Stimulated activated CD4-positive, alpha-beta T cell treated with anti-CD3 and anti-CD28 coated beads, Interleukin-15, amount 100 ng/mL, for 24 hours (primary cell): ENCODE results near the gene JPT2.

Source experiments
- DNase-seq: peaks from one replicate; pipeline ENCODE4 v3.0.0-alpha.2; 2020

Gene JPT2

DNA sequence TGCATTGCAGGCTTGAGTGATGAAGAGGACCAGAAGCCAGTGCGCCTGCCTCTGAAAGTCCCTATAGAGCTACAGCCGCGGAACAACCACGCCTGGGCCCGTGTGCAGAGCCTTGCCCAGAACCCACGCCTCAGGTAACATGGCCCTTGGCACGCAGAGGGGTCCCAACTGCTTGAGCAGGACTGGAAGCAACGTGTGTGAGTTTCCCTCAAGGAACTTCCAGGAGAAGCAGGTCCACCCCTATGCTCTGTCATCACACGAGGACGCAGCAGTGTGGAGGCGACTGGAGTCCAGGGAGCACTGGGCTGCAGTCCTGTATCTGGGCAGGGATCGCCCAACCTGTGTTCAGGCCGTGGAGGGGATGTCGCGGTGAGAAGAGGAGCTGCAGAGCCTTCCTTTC, 25.1 kb upstream of the JPT2 start:
- no peak for DNase-seq

DNA sequence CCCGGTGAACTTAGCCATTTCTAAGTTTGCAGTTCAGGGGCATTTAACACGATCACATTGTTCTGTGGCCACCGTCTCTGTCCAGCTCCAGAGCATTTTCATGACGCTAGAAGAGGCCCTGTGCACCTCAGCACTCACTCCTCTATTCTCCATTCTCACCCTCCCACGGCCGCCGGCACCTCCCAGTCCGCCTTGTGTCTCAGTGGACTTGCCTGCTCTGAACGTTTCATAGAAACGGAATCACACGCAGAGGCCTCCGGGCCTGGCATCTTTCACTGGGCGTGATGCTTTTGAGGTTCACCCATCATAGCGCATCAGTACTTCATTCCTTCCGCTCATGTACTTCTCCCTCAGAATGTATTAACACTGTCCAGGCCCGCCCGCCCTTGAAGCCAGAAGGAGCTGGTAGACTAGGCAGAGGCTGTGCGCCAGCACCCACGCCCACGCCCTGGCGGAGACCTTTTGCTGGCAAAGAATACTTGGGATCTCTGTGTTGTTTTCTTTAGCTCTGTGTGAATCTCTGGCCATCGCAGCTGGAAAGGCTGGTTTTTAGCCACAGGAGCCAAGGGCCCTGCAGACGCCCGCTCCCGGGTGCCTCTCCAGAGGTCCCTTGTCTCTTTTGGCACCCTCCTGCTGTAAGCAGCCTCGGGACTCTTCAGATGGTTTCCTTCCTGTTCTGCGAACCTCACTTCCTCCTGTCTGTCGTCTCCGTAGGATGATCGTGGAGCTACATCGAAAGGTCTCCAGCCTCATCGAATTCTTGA, 23.4 kb upstream of the JPT2 start:
- DNase-seq = no peak

DNA sequence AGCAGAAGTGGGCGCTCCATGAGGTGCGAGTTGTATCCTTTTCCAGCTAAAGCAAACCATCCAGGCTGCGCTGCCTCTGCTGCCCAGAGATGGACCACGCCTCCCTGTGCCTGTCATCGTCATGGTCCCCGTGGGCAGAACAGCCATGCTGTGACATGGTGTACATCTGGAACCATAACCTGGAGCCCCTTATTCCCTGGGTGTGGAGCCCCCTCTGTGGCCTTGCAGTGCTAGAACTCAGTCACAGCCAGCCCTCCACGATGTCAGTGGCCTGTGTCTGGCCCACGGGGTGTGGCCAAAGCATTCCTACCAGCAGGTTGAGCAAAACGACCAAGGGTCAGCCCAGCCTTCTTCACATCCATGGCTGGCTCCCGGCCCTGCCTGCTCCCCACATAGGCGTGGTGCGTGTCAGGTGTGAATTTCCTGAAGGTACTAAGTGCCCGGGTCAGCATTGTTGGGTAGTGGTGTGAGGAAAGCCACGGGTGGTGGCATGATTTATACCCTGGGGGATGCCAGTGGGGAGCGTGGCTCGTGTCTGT, 22.7 kb upstream of the JPT2 start:
- no peak for DNase-seq

DNA sequence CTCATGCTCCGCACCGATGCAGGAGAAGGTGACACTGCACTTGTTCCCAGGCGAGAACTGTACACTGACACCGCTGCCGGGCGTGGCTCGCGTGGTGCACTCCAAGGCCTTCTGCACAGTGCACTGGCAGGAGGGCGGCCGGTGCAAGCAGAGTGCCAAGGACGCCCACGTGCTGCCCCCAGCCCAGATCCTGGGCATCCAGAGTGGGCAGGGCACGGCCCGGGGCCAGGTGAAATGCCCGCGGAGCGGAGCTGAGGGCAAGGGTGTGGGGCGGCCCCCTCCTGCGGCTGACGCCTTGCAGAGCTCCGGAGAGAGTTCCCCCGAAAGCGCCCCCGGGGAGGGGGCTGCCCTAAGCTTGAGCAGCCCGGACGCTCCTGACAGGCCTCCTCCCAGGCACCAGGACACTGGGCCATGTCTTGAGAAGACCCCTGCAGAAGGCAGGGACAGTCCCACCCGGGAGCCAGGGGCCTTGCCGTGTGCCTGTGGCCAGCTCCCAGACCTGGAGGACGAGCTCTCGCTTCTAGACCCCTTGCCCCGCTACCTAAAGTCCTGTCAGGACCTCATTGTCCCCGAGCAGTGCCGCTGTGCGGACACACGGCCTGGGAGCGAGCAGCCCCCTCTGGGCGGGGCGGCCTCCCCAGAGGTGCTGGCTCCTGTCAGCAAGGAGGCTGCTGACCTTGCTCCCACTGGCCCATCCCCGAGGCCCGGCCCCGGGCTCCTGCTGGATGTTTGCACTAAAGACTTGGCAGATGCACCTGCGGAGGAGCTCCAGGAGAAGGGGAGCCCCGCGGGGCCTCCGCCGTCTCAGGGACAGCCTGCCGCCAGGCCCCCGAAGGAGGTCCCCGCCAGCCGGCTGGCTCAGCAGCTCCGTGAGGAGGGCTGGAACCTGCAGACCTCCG, 21.9 kb upstream of the JPT2 start:
- no peak for DNase-seq

DNA sequence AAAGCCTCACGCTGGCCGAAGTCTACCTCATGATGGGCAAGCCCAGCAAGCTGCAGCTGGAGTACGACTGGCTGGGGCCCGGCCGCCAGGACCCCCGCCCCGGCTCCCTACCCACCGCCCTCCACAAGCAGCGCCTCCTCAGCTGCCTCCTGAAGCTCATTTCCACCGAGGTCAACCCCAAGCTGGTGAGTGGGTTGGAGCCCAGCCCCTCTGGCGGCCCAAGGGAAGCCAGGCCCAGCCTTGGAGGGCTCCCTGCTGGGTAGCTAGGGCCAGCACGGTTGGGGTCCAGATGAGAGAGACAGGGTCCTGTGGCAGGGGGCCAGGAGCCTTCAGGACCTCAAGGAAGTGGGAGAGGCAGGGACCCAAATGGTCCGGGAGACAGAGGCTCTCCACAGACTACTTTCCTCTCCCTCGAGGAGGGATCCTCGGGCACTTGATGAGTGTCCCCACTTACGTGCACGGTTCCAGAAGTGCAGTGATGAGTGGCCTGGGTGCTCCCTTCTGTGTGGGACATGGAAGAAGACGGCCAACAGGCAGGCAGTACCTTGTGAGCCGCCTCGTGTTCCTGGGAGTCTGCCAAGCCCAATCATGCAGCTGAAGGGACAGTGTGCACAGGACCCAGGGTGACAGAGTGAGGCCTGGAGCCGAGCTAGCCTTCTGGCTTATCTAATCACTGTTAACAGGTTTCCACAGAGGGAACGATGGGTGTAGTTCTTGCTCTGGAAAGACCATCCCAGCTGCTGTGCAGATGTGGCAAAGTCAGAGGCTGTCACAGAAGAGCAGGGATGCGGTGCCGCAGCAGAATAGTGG, 21.1 kb upstream of the JPT2 start:
- no peak for DNase-seq

DNA sequence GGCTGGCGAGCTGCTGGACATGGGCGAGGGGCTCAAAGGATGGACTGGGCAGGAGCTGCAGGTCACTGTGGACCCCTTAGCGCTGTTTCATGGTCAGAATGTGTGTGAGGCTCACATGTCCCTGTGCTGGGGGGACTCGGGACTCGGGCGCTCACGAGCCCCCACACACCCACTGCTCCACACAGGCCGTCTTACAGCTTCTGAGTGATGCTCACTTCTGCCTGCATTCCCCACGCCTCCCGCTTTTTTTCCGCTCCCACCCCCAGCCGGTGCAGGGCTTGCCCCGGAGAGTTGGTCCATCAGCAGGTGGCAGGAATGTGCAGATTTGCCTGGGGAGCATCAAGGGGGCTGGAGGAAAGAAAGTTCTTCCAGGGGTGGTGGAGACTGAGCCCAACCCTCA, 20.2 kb upstream of the JPT2 start:
- no peak for DNase-seq

DNA sequence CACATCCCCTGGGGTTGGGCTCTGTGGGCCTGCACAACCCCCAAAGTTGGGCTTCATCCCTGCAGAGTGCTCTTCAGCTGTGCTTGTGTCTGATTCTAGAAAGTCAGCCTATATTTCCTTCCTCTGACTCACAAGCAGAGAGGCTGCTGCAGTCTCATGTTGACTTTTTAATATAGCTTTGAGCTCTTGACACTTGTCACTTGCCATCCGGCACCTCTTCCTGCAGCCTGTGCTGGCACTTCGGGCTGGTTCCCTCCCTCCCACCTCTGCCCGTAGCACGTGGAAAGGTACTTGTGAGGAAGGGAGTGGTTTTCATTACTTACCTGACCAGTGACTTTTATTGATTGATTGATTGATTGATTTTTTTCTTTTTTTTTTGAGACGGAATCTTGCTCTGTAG, 19.0 kb upstream of the JPT2 start:
- DNase-seq = no peak

DNA sequence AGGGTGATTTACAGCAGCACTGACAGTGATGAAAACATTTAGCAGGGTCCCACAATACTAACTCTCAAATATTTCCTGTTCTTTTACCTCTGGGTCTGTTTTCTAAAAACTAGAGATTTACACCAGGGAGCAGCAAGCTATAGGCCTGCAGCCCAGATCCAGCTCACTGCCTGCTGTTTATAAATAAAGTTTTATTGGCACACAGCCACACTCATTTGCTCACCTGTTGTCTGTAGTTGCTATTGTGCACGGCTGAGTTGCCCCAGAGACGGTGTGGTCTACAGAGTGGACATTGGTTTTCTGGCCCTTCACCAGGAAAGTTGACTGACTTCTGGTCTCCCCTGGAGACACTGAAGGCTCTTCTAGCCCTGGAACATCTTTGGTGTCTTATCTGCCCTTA, 16.3 kb upstream of the JPT2 start:
- DNase-seq = no peak

DNA sequence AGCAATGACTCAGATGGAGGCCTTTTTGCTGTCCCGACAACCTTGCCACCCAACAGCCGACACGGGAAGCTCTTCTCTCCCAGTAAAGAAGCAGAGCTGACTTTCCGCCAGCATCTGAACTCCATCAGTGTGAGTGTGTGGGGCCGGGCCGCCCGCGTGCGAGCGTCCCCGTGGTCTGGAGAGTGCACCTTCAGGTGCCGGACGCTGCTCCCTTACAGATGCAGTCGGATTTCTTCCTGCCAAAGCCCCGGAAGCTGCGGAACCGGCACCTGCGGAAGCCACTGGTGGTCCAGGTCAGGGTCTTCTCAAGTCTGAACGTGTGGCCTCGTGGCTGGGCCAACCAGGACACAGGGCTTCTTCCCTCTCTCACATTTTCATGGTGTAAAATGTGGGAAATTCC, 15.5 kb upstream of the JPT2 start:
- DNase-seq = no peak

DNA sequence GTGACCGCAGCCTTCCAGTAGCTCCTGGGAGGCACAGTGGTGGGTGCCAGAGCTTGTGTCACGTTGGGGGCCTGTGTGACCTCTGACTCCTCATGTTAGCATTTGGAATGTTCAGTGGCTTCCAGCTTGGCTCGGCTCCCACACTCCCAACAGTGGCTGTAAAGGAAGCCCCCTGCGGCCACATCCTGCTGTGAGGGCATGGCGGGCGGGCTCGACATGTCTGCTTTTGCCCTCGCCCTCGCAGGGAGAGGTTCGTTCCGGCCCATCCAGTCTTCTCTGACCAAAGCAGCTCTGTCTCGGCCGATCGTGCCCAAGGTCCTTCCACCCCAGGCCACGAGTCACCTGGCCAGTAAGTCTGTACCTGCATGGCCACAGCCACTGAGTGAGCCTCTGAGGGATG, 12.2 kb upstream of the JPT2 start:
- no peak for DNase-seq

DNA sequence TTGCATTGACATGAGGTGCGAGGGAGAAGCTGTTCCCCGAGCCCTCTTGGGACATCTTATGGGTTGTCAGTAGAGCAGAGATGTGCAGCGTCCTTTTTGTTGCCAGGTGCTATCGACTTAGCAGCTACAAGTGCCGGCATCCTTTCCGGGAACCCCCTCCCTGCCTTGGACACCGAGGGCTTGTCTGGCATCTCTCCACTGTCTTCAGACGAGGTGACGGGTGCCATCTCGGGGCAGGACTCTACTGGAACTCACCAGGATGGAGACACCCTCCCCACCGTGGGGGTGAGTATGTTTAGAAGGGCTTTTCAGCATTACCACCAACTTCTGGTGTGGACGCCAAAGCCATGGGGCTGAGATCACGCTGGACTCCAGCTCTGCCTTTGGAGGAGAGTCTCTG, 11.8 kb upstream of the JPT2 start:
- DNase-seq = no peak

DNA sequence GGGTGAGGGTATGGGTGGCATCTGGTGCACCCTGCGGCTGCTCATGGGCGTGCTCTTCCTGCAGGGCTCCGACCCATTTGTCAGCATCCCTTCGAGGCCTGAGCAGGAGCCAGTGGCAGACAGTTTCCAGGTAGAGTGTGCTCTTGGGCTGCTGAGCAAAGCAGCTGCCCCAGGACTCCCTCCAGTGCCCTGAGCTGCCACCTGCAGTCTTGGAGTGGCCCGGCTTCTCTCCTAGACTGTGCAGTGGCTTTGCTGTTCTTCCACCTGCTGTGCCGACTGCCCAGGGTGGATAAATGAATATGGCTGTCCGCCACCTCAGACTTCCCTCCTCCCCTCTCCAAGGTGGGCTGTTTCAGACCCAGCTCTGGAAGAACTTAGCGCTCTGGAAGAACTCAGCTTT, 10.8 kb upstream of the JPT2 start:
- no peak for DNase-seq

DNA sequence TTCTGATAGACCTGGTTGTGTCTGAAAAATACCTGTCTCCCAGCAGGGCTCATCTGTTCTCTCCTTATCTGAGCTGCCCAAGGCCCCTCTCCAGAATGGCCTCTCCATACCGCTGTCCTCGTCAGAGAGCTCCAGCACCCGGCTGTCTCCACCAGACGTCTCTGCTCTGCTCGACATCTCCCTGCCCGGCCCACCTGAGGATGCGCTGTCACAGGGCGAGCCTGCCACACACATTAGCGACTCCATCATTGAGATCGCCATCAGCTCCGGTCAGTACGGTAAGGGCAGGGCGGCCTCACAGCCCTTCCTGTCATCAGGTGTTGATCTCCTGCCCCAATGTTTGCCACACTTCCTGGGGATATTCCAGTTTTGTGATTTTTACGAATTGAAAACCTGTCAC, 10.2 kb upstream of the JPT2 start:
- DNase-seq = no peak

DNA sequence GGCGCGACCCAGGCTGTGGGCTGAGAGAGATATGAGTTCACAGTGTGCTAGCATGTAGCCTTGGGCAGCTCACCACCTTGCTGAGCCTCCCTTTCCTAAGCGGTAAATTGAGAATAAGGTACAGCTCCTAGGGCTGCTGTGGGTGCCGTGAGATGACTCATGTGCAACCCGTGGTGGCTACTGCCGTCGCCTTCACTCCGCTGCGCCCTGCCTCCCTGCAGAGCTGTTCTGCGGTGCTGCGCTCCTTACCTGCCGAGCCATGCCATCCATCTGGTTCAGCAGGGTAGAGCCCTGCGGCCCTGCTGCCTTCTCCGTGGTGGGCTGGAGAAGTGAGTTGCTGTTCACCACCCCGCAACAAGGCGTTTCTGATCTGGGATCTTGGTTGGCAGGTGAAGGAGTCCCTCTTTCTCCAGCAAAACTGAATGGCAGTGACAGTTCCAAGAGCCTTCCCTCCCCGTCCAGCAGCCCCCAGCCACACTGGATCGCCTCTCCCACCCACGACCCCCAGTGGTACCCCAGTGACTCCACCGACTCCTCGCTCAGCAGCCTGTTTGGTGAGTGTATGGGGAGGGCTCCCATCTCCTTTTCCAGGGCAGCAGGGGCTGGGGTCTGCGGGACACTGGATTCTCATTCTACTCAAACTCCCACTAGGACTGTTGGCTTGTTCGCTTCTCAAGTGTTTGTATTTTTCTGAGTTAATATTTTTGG, 9.3 kb upstream of the JPT2 start:
- no peak for DNase-seq

DNA sequence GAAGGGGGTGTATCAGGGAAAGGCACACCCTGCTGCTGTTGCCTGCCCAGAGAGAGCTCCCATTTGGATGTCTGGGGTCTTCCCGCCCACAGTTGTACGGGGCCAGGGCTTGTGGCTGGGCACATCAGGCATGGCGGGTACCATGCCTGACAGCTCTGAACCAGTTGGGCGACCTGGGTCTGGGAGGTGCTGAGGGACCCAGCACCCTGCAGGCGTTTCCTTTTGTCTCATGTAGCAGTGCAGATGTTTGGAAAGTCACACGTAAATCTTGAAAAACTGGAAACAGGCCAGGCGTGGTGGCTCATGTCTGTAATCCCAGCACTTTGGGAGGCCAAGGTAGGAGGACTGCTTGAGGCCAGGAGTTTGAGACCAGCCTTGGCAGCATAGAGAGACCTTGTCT, 8.4 kb upstream of the JPT2 start:
- no peak for DNase-seq

DNA sequence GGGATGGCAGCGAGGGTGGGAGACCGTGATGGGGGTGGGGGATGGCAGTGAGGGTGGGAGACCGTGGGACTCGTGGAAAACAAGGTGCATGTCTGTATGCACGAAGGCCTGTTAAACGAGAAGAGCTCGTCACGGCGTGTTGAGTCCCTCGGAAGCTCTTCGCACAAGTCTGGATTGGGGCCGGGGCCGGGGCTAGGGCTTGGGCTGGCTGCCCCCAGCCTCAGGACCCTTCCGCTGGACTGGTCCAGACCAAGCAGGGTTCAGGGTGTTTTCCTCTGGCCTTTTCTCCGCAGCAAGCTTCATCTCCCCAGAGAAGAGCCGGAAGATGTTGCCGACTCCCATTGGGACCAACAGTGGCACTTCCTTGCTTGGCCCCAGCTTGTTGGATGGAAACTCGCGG, 7.7 kb upstream of the JPT2 start:
- no peak for DNase-seq

DNA sequence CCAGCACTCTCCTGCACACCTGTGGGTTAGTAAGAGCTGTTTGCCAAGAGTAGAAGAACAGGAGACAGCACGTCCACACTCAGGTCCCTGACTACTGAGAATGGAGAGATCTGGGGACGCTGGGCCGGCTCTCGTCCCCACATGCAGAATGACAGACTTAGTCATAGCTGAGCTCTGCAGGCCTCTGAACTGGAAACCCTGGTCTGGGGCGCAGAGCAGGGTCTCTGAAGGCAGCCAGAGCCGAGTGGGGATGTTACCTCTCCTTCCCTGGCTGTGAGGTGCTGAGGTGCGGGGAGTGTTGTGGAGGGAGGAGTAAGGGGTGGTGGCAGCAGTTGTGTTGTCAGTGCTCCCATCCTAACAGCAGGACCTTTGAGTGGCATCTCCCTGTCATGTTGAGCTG, 7.2 kb upstream of the JPT2 start:
- no peak for DNase-seq

DNA sequence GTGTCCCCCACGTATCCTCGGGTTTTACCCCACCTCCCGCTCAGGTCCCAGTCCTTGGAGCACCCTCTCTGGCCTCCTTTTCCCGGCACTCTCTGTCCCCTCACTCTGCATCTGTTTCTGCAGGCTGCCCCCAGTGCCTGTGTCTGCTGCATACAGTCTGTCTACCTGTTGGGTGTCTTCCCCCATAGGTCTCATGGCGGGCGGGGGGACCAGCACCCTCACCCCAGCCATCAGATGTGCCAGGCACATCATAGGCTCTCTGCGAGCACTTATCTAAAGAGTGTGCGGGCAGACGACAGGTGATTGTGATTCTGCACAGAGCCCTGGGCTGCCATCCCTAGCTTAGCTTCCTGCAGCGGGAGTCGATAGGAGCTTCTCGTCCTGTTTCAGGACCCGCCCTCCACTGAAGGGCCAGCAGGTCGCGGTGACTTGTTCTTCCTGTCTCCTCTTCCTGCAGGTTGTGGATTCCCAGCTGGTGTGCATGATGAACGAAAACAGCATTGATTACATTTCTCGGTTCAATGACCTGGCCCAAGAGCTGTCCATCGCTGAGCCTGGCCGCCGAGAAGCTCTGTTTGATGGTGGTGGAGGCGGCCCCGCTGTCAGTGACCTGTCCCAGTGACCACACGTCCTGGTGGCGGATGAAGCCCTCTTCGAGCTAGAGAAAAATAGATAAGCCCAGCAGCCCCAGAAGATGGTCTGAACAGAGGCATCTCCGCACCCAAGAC, 4.5 kb upstream of the JPT2 start:
- no peak for DNase-seq

DNA sequence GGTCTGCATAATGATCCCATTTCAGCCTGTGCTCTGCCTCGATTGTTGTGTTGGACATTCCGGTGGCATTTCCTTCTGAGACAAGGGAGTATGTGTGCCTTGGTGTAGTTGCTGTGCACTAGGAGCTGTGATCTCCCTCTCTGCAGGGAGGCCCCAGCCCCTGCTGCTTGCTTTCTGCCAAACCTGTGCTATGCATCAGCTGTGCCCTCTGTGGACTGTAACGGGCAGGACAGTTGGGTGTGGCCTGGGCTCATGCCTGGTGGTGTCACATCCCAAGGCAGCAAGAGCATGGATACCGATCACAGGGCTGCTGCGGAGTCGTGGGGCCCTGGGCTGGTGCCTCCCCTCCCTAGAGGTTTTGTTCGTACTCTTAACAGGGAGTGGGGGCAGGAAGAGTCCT, 3.8 kb upstream of the JPT2 start:
- no peak for DNase-seq

DNA sequence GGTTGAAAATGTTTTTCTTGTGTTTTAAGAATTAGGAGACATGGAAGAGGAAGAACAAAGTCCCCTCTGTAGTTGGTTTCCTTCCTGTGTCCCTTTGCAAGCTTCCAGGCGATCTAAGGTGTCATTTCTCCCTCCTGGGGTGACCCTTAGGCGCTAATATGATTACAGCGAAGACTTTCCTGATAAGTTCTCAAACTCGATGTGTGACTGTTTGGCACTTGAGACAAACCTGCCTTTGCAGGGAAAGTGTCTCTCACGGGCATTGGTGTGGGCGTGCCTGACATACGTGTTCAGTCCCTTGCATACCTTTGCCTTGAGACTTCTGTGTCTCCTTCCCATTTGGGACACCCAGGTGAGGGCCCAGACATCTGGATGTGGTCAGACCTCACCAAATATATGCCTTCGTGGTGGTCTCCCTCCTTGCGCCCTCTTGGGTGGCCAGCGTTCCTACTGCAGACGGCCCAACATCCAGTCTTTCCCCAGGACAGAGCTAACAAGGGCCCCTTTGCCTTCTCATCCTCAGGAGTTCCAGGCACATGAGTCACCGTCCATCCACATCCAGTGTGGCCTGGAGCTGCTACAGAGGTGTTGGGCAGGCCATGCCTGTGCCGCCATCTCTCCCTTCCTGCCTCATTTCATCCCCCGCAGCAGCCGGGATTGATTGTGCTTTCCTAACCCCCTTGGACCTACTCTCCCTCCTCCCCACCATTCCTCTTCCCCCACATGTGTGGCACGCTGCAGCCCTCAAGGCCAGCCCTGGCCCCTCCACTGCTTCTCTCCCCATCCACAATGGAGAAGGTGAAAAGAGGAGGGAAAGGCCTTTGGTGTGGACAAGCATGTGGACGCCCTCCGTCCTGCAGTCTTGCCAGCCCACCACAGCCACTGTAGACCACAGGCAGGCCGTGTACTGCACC, 3.1 kb upstream of the JPT2 start:
- no peak for DNase-seq

DNA sequence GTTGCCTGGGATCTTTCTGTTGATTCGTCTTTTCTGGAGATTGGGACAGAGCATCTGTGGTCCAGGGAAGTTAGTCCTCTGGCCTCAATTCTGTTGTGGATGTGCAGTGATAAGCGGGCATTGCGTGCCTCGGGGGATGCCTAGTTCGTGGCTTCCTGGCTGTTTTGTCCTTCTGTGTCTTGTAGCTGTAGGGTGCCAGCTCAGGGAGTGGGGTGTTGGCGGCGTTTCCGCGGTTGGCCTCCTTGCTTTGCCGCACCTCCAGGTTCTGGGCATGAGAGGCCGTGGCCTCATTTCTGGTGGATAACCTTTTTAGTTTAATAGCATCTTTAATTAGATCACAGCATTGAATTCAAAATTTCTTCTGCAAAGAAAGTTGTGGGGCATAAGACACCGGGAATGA, 1.4 kb upstream of the JPT2 start:
- no peak for DNase-seq
